ENCODE measurements around the gene CDX1.

DNA sequence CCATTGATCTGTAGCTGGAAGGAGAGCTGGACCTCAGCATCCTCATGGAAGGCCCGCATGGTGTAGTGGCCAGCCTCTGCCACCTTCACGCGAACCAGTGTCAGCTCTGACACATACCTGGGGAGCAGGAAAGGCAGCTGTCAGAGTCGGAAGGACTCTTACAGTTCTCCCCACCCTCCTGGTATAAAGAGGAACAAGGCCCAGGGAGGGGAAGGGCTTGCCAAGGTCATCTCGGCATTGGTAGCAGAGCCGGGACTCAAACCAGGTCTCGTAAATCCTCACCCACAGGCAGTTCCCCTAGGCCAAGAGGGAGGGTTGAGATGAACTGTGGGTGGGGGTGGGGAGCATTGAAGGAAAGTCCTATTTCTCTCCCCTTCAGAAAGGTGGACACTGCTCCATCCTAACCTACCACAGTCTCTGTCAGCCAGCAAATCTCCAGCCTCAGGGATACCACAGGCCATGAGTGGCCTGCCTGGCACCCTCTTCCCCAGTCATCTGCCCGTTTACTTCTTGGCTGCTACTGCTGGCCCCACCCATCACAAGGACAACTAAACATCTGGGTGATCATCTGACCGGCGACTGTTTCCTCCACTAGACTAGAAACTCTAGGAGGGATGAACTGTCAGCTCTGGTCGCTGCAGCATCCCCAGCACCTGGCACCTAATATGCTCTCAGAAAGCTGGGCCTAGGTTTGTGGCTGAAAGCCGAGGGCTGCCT is 34.4 kb upstream of the CDX1 start:
- TF ChIP-seq, protein P1, sequence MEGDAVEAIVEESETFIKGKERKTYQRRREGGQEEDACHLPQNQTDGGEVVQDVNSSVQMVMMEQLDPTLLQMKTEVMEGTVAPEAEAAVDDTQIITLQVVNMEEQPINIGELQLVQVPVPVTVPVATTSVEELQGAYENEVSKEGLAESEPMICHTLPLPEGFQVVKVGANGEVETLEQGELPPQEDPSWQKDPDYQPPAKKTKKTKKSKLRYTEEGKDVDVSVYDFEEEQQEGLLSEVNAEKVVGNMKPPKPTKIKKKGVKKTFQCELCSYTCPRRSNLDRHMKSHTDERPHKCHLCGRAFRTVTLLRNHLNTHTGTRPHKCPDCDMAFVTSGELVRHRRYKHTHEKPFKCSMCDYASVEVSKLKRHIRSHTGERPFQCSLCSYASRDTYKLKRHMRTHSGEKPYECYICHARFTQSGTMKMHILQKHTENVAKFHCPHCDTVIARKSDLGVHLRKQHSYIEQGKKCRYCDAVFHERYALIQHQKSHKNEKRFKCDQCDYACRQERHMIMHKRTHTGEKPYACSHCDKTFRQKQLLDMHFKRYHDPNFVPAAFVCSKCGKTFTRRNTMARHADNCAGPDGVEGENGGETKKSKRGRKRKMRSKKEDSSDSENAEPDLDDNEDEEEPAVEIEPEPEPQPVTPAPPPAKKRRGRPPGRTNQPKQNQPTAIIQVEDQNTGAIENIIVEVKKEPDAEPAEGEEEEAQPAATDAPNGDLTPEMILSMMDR (IDR thresholded peaks at IDR 0.05), result no peak
- TF ChIP-seq POLR2A (IDR thresholded peaks at IDR 0.05), result no peak
